HG03558 (cell line): Measurements from ENCODE around the gene TAF11.
"Not testable (repeated sequence)": the region's sequence is repeated elsewhere in the genome, so short reads cannot be mapped to it uniquely, and the experiment has no call there.

ENCODE experiments used
- ATAC-seq: cut with Tn5 transposase; IDR thresholded peaks from one replicate; pipeline ENCODE4 v1.9.1; 2021; ENCODE audit warnings: moderate number of reproducible peaks; ENCODE audit not compliant: unreplicated experiment; ENCODE audit errors: extremely low read depth

The TAF11 gene, protein sequence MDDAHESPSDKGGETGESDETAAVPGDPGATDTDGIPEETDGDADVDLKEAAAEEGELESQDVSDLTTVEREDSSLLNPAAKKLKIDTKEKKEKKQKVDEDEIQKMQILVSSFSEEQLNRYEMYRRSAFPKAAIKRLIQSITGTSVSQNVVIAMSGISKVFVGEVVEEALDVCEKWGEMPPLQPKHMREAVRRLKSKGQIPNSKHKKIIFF

GRCh38 chr6:34887753-34888513 is at the start of gene TAF11:
Gene TAF11, minus strand, starts transcription at chr6:34888042. Its CDS starts 85 bp downstream, at chr6:34887957.
- peak; percentile 55 for ATAC-seq

DNA sequence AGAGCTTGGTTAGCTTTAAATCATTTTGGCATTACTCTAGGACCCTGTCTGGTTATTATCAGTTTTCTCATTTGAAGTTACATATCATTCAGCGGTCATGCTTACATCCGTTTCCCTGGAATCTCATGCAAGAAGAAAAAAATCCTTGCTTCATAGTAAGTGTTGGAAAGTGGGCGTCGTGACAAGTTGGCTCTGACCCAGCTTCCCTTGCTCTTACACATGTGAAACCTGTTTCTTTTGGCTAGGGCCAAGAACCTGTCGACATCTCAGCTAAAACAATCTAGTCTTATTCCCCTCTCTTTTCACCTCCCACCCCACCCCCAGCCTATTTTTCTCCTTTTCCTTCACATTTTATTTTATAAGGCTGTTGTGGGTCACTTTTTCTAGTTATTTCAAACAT is 46.7 kb upstream of the TAF11 start:
- no peak for ATAC-seq

GRCh38 chr6:34932202-34932601 is 44.4 kb upstream of the TAF11 start:
- ATAC-seq: not testable (repeated sequence)

DNA sequence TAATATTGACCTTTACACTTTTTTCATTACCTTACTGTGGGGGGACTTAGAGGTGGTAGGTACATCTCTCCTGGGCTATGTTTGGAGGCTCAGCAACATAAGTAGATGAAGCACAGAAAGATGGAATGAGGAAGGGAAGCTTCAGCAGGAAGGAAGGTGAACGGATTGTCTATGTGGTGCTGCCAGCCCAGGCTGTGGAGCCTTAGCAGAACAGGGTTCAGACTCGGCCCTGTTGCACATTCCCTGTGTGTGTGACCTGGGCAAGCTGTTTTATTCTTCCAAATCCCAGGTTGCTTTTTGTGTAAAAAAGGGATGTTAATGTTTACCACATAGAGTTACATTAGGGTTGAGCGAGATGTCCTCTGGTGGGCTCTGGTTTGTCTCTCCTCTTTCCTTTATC is 42.4 kb upstream of the TAF11 start:
- ATAC-seq: no peak

- ATAC-seq: no peak
Measured at GRCh38 chr6:34929241-34929978, 41.6 kb upstream of the TAF11 start.

DNA sequence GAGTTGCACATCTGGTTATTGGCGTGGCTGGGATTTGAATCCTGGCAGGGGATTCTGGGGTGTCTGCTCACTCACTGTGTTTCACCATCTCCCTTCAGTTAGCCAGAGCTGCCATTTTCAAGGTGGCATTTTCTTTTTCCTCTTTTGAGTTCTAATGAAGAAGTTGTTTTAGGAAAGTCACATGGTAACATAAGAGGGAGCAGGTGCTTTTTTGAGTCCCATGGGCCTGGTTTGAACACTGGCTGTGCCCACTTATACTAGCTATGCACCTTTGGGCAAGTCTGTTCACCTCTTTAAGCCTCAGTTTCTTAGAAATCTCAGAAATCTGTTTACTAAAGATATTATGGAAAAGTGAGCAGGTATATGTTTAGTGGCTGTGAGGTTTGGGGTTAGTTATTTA is 40.9 kb upstream of the TAF11 start:
- no peak for ATAC-seq

- no peak for ATAC-seq
Measured at GRCh38 chr6:34928220-34928619, 40.4 kb upstream of the TAF11 start.

DNA sequence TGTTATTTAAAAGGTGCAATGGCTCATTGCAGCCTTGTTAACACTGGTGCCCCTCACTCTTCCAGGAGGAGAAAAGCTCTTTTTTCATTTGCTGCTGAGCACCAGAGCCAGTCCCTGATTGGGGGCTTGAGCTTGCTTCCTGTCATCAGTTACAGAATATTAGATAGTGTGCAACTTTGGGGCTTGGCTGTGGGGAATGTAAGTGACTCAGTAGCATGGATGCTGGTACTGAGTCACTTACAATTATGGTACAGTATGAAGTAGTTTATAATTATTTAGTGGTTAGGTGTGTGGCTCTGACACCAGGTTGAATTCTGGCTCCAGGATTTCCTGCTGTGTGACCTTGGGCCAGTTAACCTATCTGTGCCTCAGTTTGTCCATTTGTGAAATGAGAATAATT is 38.8 kb upstream of the TAF11 start:
- ATAC-seq: no peak

- ATAC-seq: no peak
Measured at GRCh38 chr6:34924831-34925625, 37.2 kb upstream of the TAF11 start.

DNA sequence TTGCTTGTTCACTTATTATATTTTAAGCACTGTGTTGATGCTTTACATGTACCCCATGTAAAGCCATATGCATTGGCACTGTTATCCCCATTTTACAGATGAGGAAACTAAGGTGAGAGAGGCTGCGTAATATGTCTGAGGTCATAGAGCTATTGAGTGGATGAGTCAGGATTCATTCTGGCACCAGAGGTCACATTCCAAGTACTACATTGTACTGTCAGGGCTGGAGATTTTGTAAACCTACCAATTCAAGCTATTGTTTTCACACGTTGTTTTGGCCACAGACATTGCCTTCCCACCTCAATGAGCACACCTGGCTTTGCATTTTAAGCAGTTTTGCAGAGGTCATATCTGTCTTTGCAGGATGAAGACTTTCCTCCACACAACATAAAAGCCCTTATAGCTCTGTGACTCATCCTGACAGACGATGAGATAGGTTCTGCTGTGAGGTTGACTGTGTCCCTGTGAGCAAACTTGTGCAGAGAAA is 34.4 kb upstream of the TAF11 start:
- no peak for ATAC-seq

GRCh38 chr6:34920097-34920496 is 32.3 kb upstream of the TAF11 start:
- no peak for ATAC-seq

- ATAC-seq: no peak
Measured at GRCh38 chr6:34919651-34920050, 31.8 kb upstream of the TAF11 start.

- ATAC-seq: no peak
Measured at GRCh38 chr6:34917626-34918285, 29.9 kb upstream of the TAF11 start.

DNA sequence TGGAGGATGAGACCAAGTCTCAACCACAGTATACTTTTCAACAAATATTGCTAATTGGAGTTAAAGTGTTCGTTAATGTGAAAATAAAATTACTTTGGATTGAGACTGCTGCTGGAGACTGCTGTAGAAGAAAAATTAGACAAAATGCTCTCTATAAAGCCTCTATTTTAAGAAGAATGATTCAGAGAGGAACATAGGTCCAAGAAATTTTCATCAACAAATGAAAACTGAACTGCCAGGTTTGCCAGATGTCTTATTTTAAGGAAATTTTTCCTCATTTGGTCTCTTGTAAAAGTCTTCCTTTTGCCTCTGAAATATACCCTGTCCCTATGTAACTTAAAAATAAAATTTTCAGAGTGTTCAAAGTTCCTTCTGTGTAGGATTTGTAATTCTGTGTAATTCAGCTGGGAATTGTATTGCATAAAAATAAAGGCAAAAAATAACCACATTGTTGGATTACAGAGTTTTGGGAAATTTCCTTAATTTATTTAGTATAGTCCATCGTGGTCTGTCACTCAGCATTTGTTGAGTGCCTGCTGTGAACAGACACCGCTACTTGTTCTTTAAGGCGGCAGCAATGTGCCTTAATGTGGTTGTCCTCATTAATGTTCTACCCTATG is 28.6 kb upstream of the TAF11 start:
- ATAC-seq: no peak

DNA sequence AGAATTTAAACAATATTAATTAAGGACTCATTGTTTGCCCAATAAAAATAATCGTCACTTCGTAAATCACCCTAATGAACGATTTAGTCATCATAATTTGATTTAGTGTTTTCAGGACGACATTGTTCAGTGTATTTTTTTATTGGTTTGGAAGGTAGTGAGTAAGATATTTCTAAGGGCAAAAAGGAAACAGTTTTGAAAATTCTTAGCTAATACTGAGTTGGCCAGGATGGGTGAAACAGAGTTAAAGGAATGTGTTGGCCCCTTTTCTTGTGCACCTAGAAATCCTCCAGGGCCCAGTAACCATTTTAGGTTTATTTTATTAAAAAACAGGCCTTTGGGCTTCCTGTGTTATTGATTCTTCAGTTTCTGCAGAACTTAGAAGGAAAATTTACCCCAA is 26.5 kb upstream of the TAF11 start:
- no peak for ATAC-seq

GRCh38 chr6:34912715-34913464 is 25.0 kb upstream of the TAF11 start:
- no peak for ATAC-seq

DNA sequence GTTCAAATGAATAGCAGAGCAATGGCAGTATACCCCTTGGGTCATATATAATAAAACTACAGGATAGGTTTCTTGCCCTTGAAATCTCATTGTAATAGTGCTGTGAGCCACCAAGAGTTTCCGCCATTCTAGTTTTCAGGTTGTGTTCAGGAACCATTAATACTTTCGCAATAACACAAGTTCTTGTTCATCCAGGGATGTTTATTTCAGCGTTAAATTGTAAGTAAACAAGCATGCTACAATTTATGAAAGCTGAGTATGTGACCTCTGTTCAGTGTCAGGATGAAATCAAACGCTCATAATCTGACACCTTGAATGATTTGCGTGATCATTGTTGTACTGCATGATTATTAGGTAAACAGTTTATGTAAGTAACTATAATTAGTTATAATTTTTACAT is 24.0 kb upstream of the TAF11 start:
- ATAC-seq: no peak

- no peak for ATAC-seq
Measured at GRCh38 chr6:34909320-34909883, 21.6 kb upstream of the TAF11 start.
